Measurements from ENCODE around the gene POLE. TPM values are rescaled to one million over a fixed set of nuclear protein-coding genes. Genes with fewer than 3 reads are reported as not detected.

Gene POLE
- total RNA-seq, 1 experiment from 2014 or later = 144 TPM

GRCh38 chr12:132736378-132736777 lies 49.2 kb upstream of the POLE start:
- no peaks in the 10 kb centered on the region for H3K4me1 Mint-ChIP-seq
- no peak overlapping the region for H3K4me3 Mint-ChIP-seq
- no peaks in the 10 kb centered on the region for H3K9me3 Mint-ChIP-seq
- H3K36me3 Mint-ChIP-seq = peaks cover 91% of the 10 kb centered on the region
- CTCF ChIA-PET = no interaction called here
- DNase-seq (ENCODE audit: low spot score) = no peak
- H3K27ac Mint-ChIP-seq = no peak overlapping the region
- POLR2A ChIA-PET = no interaction called here
- ATAC-seq = no peak
- TF ChIP-seq FOXP4 (CRISPR knock-in tag; IDR thresholded peaks at IDR 0.05) (no peak), ATF2 (CRISPR knock-in tag; IDR thresholded peaks at IDR 0.05; ENCODE audit: borderline replicate concordance, low read depth) (no peak), CREB1 (CRISPR knock-in tag; IDR thresholded peaks at IDR 0.05) (no peak), AFF4 (CRISPR knock-in tag; IDR thresholded peaks at IDR 0.05; ENCODE audit: borderline replicate concordance) (no peak), MAX (CRISPR knock-in tag; IDR thresholded peaks at IDR 0.05) (no peak), AR (CRISPR knock-in tag; IDR thresholded peaks at IDR 0.05) (no peak), JUN (CRISPR knock-in tag; IDR thresholded peaks at IDR 0.05) (no peak), NR1H2 (CRISPR knock-in tag; IDR thresholded peaks at IDR 0.05) (no peak), SOX15 (CRISPR knock-in tag; IDR thresholded peaks at IDR 0.05) (no peak), ZBTB21 (CRISPR knock-in tag; IDR thresholded peaks at IDR 0.05; ENCODE audit: borderline replicate concordance) (no peak), ERG (CRISPR knock-in tag; IDR thresholded peaks at IDR 0.05) (no peak), SP1 (CRISPR knock-in tag; conservative IDR thresholded peaks at IDR 0.05) (no peak), FOXJ3 (CRISPR knock-in tag; IDR thresholded peaks at IDR 0.05; ENCODE audit: borderline replicate concordance) (no peak), E2F5 (CRISPR knock-in tag; IDR thresholded peaks at IDR 0.05) (no peak), ZNF425 (CRISPR knock-in tag; conservative IDR thresholded peaks at IDR 0.05) (no peak)
- no peaks in the 10 kb centered on the region for H3K27me3 Mint-ChIP-seq (ENCODE audit: low read depth)

Data from WTC11 (cell line).